Hematopoietic multipotent progenitor cell treated with erythropoietin and hydrocortisone succinate and interleukin-3 and kit ligand, for 17 days (in vitro differentiated cells): Measurements from ENCODE around the gene HDHD3.

Experiments
- DNase-seq: peaks from one replicate; pipeline ENCODE4 v3.0.0-alpha.2; 2015; ENCODE audit warnings: low spot score

The HDHD3 gene

GRCh38 chr9:113328045-113328782 lies 48.6 kb downstream of the HDHD3 start:
- no peak for DNase-seq

- no peak for DNase-seq
Observed at GRCh38 chr9:113326230-113326629, 50.6 kb downstream of the HDHD3 start.
